ENCODE measurements around the gene SCOC.
"Not testable (repeated sequence)": the region's sequence is repeated elsewhere in the genome, so short reads cannot be mapped to it uniquely, and the experiment has no call there.

Gene SCOC

GRCh38 chr4:140363051-140363450 is 10.4 kb upstream of the SCOC start:
- no peak for DNase-seq

DNA sequence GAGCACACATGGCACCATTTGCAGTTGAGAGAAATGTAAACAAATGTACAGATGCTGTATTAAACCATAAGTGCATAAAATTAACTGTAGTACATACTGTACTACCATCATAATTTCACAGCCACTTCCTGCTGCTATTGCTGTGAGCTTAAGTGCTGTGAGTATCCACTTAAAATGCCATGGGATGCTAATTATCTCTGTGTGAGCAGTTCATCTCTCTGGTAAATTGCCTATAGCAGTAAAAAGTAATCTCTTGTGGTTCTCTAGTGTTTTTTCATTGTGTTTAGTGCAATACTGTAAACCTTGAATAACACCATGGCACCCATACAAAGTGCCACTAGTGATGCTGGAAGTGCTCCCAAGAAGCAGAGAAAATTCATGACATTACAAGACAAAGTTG is 9.9 kb upstream of the SCOC start:
- no peak for DNase-seq

DNA sequence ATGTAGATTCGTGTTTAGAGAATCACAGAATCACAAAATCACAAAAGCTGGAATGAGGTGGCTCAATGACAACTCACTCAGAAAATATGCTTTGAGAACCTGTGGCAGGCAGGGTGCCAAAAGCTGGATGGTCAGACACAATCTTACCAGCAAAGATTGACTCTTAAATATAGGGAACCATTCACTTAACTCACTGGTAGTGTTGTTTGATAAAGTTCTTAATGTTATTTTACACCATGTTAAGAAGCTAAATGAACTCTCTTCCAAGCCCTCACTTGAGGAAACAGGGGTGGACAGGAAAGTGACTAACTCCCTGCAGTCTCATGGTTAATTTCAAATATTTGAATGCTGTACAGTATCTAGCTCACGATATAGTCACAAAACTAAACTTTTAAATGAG is 5.7 kb upstream of the SCOC start:
- no peak for DNase-seq

DNA sequence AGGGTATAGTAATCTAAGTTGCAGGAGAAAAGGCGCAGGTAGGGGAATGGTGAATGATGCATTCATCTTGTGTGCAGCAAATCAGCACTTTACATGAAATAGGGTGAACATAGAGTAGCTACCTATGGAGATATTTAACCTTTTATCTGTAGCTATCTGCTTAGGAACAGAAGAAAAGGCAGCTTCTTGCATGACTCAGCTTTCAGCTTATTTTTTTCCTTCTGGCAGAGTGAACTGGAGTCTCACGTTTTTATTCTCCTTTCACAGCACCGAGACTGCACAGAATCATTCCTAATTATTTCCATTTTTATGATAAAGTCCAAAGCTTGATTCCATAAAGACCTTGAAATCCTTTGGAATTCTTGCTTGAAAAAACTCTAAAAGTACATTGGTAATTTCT is 4.8 kb upstream of the SCOC start:
- DNase-seq: no peak

GRCh38 chr4:140372751-140373327 is 607 bp upstream of the SCOC start:
- peak; percentile 43 for DNase-seq

DNA sequence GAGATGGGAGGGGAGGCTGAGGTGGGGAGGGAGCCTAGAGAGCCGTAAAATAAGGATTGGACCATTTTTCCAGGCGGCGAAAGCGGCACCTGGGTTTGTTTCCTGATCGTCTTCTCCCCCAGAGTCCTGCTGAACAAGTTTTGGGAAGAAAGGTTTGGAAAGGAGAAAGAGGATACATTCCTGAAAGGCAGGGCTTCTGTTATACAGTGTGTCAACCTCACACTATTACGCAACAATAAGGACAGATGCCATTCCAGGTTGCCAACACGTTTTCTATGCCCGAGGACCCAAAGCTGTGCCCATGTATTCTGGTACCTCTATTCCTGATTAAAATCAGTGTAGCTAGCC is 658 bp downstream of the SCOC start:
- peak; percentile 4 for DNase-seq

DNA sequence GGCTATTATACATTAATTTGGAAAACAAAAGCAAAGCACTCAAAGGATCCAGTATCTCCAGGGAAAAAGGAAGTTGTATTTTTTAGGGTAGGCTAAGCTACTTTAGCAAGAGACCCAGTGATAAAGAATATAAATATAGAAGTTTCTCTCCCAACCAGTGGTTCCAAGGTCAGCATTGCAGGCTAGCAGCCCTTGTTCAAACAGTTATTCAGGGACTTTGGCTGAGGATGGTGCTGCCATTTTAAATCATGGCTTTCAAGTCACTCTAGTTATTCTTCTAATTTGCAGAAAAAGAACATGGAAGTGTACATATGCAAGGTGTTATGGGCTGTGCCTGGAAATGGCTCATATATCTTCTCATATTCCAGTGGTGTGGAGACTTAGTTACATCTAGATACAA is 9.3 kb downstream of the SCOC start:
- no peak for DNase-seq

DNA sequence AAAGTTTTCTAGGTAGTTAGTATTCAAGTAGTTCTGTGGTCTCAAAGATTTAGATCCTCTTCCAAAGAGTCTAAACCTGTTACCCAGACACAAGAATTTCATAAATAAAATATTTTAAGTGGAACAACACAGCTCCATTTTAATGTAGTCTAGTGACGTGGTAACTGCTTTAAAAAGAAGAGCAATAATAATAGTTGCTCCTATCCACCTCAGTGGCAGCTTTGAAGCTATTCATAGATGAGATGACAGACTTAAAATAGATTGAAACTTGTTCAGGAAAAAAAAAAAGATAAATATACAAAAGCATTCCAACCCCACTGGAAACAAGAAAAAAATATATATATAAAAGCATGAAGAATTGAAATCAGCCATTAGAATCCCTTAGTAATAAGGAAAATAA is 14.6 kb downstream of the SCOC start:
- no peak for DNase-seq

- no peak for DNase-seq
These were observed 22.2 kb downstream of the SCOC start for GRCh38 chr4:140395668-140396067.

GRCh38 chr4:140400111-140400510 is 26.7 kb downstream of the SCOC start:
- DNase-seq: no peak

DNA sequence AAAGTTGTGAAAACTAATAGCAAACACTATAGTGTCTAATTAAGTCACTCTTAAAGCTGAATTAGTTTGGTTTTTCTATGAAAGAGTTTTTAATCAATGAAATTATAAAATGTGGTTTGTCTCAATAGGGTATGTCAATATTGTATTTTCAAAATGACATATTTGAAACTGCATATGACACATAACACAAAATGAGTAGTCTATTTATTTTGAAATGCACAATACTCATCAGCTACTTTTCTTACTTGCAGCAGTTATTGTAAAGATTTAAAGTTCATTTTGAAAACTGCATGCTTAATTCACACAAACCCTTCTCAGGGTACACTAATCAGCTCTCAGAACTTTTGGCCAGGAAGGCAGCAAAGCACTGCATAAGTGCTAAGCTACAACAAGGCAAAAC is 32.8 kb downstream of the SCOC start:
- no peak for DNase-seq

- DNase-seq: no peak
These were observed 35.5 kb downstream of the SCOC start for GRCh38 chr4:140408974-140409373.

DNA sequence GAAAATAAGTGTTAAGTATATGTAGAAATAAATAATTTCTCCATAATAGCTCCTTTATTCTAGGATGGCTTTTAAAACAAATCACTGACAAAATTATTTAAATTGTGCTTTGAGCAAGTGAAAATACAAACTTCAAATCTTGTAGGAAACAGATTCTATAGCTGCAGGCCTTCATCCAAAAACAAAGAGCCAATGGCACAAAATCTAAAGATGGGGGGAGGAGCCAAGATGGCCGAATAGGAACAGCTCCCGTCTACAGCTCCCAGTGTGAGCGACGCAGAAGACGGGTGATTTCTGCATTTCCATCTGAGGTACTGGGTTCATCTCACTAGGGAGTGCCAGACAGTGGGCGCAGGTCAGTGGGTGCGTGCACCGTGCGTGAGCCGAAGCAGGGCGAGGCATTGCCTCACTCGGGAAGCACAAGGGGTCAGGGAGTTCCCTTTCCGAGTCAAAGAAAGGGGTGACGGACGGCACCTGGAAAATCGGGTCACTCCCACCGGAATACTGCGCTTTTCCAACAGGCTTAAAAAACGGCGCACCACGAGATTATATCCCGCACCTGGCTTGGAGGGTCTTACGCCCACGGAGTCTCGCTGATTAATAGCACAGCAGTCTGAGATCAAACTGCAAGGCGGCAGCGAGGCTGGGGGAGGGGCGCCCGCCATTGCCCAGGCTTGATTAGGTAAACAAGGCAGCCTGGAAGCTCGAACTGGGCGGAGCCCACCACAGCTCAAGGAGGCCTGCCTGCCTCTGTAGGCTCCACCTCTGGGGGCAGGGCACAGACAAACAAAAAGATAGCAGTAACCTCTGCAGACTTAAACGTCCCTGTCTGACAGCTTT is 39.9 kb downstream of the SCOC start:
- DNase-seq: not testable (repeated sequence)

- DNase-seq: no peak
These were observed 49.7 kb downstream of the SCOC start for GRCh38 chr4:140423106-140423505.

GRCh38 chr4:140426610-140427105 is 53.2 kb downstream of the SCOC start:
- no peak for DNase-seq

DNA sequence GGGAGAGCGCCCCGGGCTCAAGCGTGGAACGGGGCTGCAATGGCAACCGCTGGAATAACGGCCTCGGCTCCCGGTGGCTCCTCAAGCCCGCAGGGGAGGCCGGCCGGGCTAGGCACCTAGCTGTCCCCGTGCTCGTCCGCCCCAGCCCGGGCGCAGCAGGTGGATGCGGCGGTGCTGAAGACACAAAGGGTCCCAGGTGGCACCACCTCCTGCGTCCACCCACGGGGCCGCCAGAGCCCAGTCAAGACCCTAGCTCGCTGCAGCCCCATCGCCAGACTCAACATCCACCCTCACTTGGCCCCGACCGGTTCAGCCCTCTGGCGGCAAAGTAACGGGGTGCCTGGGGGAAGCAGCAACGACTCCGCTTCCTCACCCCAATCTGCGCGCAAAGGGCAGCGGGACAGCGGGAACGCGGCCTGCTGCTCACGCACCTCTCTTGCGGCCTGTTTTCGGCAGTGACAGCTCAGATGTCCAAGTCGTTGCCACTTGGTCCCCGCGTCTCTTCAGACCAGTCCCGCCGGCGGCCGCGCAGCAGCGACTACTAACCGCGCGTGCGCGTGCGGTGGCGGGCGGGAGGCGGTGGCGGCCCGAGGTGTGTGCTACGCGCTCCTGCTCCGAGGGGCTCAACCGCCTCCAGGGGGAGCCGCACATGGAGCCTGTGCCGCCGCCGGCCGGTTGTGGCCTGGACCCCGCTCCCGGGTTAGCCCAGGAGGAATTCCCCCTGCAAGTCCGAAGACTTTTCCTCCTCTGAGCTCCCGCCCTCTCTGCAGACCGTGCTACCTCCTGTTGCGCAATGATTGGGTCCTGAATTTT is 53.9 kb downstream of the SCOC start, which contains the start of gene CLGN:
Gene CLGN (minus strand): TSS at position 543 of the 813 bp plus-strand sequence. CDS start 14,570 bp downstream, outside the sequence.
- DNase-seq: peak; percentile 51

DNA sequence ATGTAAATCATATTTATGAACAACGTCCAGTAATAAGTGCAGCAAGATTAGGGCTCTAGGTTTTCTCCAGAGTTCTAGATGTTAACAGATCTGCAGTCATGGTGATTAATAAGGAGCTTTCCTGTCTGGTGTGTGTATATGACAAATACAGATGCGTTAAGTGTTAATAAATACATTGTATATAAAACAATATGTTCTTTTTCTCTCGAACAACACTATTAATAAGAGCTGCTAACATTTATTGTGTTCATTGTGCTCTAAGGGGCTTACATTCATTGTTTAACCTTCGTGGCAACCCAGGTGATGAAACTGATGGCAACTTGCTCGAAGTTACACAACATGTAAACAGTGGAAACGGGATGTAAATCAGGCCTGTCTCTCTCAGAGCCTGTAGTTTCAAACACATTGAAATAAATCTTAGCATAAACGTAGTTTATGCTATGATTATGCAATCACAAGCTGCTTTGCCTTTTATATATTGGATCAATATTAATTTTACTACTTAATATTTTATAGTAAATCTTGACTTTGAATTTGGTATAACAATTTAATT is 54.5 kb downstream of the SCOC start:
- DNase-seq: no peak
